GM12873 (cell line): ENCODE measurements around the gene OPRM1.

Experiments
- CTCF ChIP-seq: IDR thresholded peaks from 2 replicates; pipeline ENCODE4 v1.5.1; 2012; ENCODE audit warnings: low read depth, mild to moderate bottlenecking, moderate library complexity, low read length, control low read depth; ENCODE audit not compliant: insufficient read depth; ENCODE audit errors: missing control alignments

OPRM1 gene

GRCh38 chr6:154251116-154251515 lies 212.1 kb downstream of the OPRM1 start:
- TF ChIP-seq CTCF, result no peak

- TF ChIP-seq CTCF, result no peak
Observed at GRCh38 chr6:154252678-154253077, 213.6 kb downstream of the OPRM1 start.

- TF ChIP-seq CTCF, result no peak
Observed at GRCh38 chr6:154257067-154257466, 218.0 kb downstream of the OPRM1 start.

GRCh38 chr6:154258064-154258757 lies 219.2 kb downstream of the OPRM1 start:
- TF ChIP-seq CTCF, result no peak

GRCh38 chr6:154261688-154262397 lies 222.8 kb downstream of the OPRM1 start:
- TF ChIP-seq CTCF, result no peak

GRCh38 chr6:154266560-154267099 lies 227.6 kb downstream of the OPRM1 start:
- no peak for TF ChIP-seq CTCF

GRCh38 chr6:154267508-154268106 lies 228.6 kb downstream of the OPRM1 start:
- no peak for TF ChIP-seq CTCF
